HEK293 (cell line): ENCODE results near the gene C1orf35.

Source experiments
- CTCF ChIA-PET: fragments of 350-600 bp; formaldehyde crosslinking; extraction: SDS; loops from one replicate; lab custom pipeline; 2021; ENCODE audit warnings: antibody characterized with exemption; lab: Yijun Ruan, JAX
- POLR2A ChIA-PET: fragments of 300-600 bp; formaldehyde crosslinking; extraction: SDS; loops from one replicate; lab custom pipeline; 2020; ENCODE audit warnings: antibody characterized with exemption, inconsistent platforms; lab: Yijun Ruan, JAX
- H3K27ac ChIP-seq: fragments of 200-500 bp; sonication (Bioruptor generic); 2 replicates; pipeline ENCODE4 v1.5.1; 2014; ENCODE audit warnings: low read depth, low read length, control low read depth, inconsistent platforms; ENCODE audit errors: extremely low read depth
- H3K36me3 ChIP-seq, 2 experiments: fragments of 200-500 bp in 1 of 2; sonication (Bioruptor generic) in 1 of 2; 1 replicate in 1 of 2; 2 replicates in 1 of 2; pipeline ENCODE4 v1.5.1; 2014 to 2017; ENCODE audit warnings: inconsistent platforms in 2 of 2, low read length in 2 of 2; ENCODE audit not compliant: control insufficient read depth in 2 of 2, insufficient read depth in 1 of 2
- H3K4me1 ChIP-seq: fragments of 200-500 bp; sonication (Bioruptor generic); 2 replicates; pipeline ENCODE4 v1.5.1; 2014; ENCODE audit warnings: mild to moderate bottlenecking, low read length, inconsistent platforms; ENCODE audit not compliant: control insufficient read depth, insufficient read depth
- H3K4me3 ChIP-seq: 2 replicates; pipeline ENCODE4 v1.5.1; 2011; ENCODE audit warnings: low read depth, mild to moderate bottlenecking, control low read depth, low read length, moderate library complexity
- H3K9me3 ChIP-seq: fragments of 200-500 bp; sonication (Bioruptor generic); 2 replicates; pipeline ENCODE4 v1.5.1; 2014; ENCODE audit warnings: low read depth, low read length, inconsistent platforms; ENCODE audit not compliant: control insufficient read depth, insufficient read depth
- KLF1 ChIP-seq: fragments of 450-650 bp; formaldehyde crosslinking; IDR thresholded peaks from 2 replicates; pipeline ENCODE4 v1.5.1; 2016; ENCODE audit warnings: missing biosample characterization, missing genetic modification characterization
- OSR2 ChIP-seq: fragments of 450-650 bp; formaldehyde crosslinking; IDR thresholded peaks from 2 replicates; pipeline ENCODE4 v1.5.1; 2016; ENCODE audit warnings: missing biosample characterization, missing genetic modification characterization
- PRDM1 ChIP-seq: fragments of 450-650 bp; formaldehyde crosslinking; IDR thresholded peaks from 2 replicates; pipeline ENCODE4; 2016; ENCODE audit warnings: missing biosample characterization, missing genetic modification characterization
- PRDM4 ChIP-seq: fragments of 450-650 bp; formaldehyde crosslinking; IDR thresholded peaks from 2 replicates; pipeline ENCODE4 v1.5.1; 2017; ENCODE audit warnings: missing biosample characterization, missing genetic modification characterization
- REPIN1 ChIP-seq: fragments of 450-650 bp; formaldehyde crosslinking; IDR thresholded peaks from 2 replicates; pipeline ENCODE4 v1.5.1; 2017; ENCODE audit warnings: missing biosample characterization, missing genetic modification characterization, low read depth
- SP3 ChIP-seq: fragments of 450-650 bp; formaldehyde crosslinking; IDR thresholded peaks from 2 replicates; pipeline ENCODE4 v1.5.1; 2016; ENCODE audit warnings: missing biosample characterization, missing genetic modification characterization
- ZFHX2 ChIP-seq: fragments of 450-650 bp; formaldehyde crosslinking; conservative IDR thresholded peaks from 2 replicates; pipeline ENCODE4 v1.5.1; 2016; ENCODE audit warnings: missing biosample characterization, missing genetic modification characterization
- ZNF112 ChIP-seq: fragments of 450-650 bp; formaldehyde crosslinking; IDR thresholded peaks from 2 replicates; pipeline ENCODE4 v1.5.0; 2017; ENCODE audit warnings: missing biosample characterization, missing genetic modification characterization
- ZNF148 ChIP-seq: fragments of 450-650 bp; formaldehyde crosslinking; IDR thresholded peaks from 2 replicates; pipeline ENCODE4 v1.5.0; 2017; ENCODE audit warnings: missing biosample characterization, missing genetic modification characterization, borderline replicate concordance
- ZNF175 ChIP-seq: fragments of 450-650 bp; formaldehyde crosslinking; IDR thresholded peaks from 2 replicates; pipeline ENCODE4 v1.5.1; 2016; ENCODE audit warnings: missing biosample characterization, missing genetic modification characterization
- ZNF19 ChIP-seq: fragments of 450-650 bp; formaldehyde crosslinking; IDR thresholded peaks from 2 replicates; pipeline ENCODE4; 2016; ENCODE audit warnings: missing biosample characterization, missing genetic modification characterization, low read depth
- ZNF23 ChIP-seq: fragments of 450-650 bp; formaldehyde crosslinking; IDR thresholded peaks from 2 replicates; pipeline ENCODE4 v1.5.1; 2016; ENCODE audit warnings: missing biosample characterization, missing genetic modification characterization, borderline replicate concordance
- ZNF274 ChIP-seq, 2 experiments: fragments of 200-500 bp in 1 of 2; fragments of 450-650 bp in 1 of 2; sonication (Bioruptor generic) in 1 of 2; formaldehyde crosslinking in 1 of 2; IDR thresholded peaks; 2 replicates each; pipeline versions ENCODE4 v1.5.1 to v1.6.1; 2014 to 2016; ENCODE audit warnings: borderline replicate concordance in 1 of 2, inconsistent platforms in 1 of 2, low read length in 1 of 2, missing biosample characterization in 1 of 2, missing genetic modification characterization in 1 of 2
- ZNF488 ChIP-seq: fragments of 450-650 bp; formaldehyde crosslinking; IDR thresholded peaks from 2 replicates; pipeline ENCODE4 v1.5.1; 2016; ENCODE audit warnings: missing biosample characterization, missing genetic modification characterization
- ZNF501 ChIP-seq: fragments of 450-650 bp; formaldehyde crosslinking; IDR thresholded peaks from 2 replicates; pipeline ENCODE4 v1.5.1; 2016; ENCODE audit warnings: missing biosample characterization, missing genetic modification characterization
- ZNF518A ChIP-seq: fragments of 450-650 bp; formaldehyde crosslinking; conservative IDR thresholded peaks from 2 replicates; pipeline ENCODE4 v1.5.1; 2016; ENCODE audit warnings: low read depth, missing biosample characterization, missing genetic modification characterization
- ZNF521 ChIP-seq: fragments of 450-650 bp; formaldehyde crosslinking; IDR thresholded peaks from 2 replicates; pipeline ENCODE4 v1.5.1; 2017; ENCODE audit warnings: missing biosample characterization, mild to moderate bottlenecking, missing genetic modification characterization
- ZNF580 ChIP-seq: fragments of 450-650 bp; formaldehyde crosslinking; IDR thresholded peaks from 2 replicates; pipeline ENCODE4 v1.5.1; 2016; ENCODE audit warnings: missing biosample characterization, missing genetic modification characterization
- ZNF701 ChIP-seq: fragments of 450-650 bp; formaldehyde crosslinking; IDR thresholded peaks from 2 replicates; pipeline ENCODE4 v1.5.1; 2016; ENCODE audit warnings: missing biosample characterization, missing genetic modification characterization
- ZNF791 ChIP-seq: fragments of 450-650 bp; formaldehyde crosslinking; IDR thresholded peaks from 2 replicates; pipeline ENCODE4 v1.5.1; 2016; ENCODE audit warnings: missing biosample characterization, missing genetic modification characterization
- ZNF792 ChIP-seq: fragments of 450-650 bp; formaldehyde crosslinking; IDR thresholded peaks from 2 replicates; pipeline ENCODE4 v1.5.1; 2016; ENCODE audit warnings: missing biosample characterization, missing genetic modification characterization
- ZSCAN23 ChIP-seq: fragments of 450-650 bp; formaldehyde crosslinking; IDR thresholded peaks from 2 replicates; pipeline ENCODE4 v1.5.1; 2016; ENCODE audit warnings: missing biosample characterization, missing genetic modification characterization
- ZSCAN30 ChIP-seq: fragments of 450-650 bp; IDR thresholded peaks from 2 replicates; pipeline ENCODE4 v1.5.1; 2018; ENCODE audit warnings: missing biosample characterization, mild to moderate bottlenecking, missing genetic modification characterization, moderate library complexity

Gene C1orf35

GRCh38 chr1:228072658-228073043 is 30.5 kb downstream of the C1orf35 start:
- no peaks in the 10 kb centered on the region for H3K9me3 ChIP-seq
- no peaks in the 10 kb centered on the region for H3K36me3 ChIP-seq
- H3K27ac ChIP-seq = no peak overlapping the region
- ChIA-PET POLR2A (interaction anchor here (1.0 kb wide), 1 partner anchor 9 kb away, joined by 4 read pairs; the partner anchor contains the start of gene ARF1), CTCF (no interaction called here)
- no peak for TF ChIP-seq ZNF488 (tag by site-specific recombination)
- TF ChIP-seq ZNF580 = no peak
- no peak for TF ChIP-seq ZNF791 (tag by site-specific recombination)
- TF ChIP-seq SP3 (tag by site-specific recombination) = no peak
- TF ChIP-seq PRDM4 = no peak
- TF ChIP-seq REPIN1 (tag by site-specific recombination) = no peak
- no peak for TF ChIP-seq ZNF274 (IDR thresholded peaks at IDR 0.05; ENCODE audit: low read length)
- no peak for TF ChIP-seq ZNF274 (tag by site-specific recombination; IDR thresholded peaks at IDR 0.05; ENCODE audit: borderline replicate concordance)
- TF ChIP-seq ZSCAN30 (tag by site-specific recombination) = no peak
- no peak for TF ChIP-seq PRDM1 (tag by site-specific recombination)
- no peak for TF ChIP-seq ZNF792 (tag by site-specific recombination)
- TF ChIP-seq ZNF112 (tag by site-specific recombination) = no peak
- TF ChIP-seq ZNF23 (tag by site-specific recombination) = no peak
- H3K4me1 ChIP-seq = no peaks in the 10 kb centered on the region
- H3K4me3 ChIP-seq = no peak overlapping the region

- H3K27ac ChIP-seq = no peak overlapping the region
- ChIA-PET CTCF (no interaction called here), POLR2A (no interaction called here)
- no peaks in the 10 kb centered on the region for H3K36me3 ChIP-seq
- no peaks in the 10 kb centered on the region for H3K4me1 ChIP-seq
- H3K4me3 ChIP-seq = no peak overlapping the region
- H3K9me3 ChIP-seq = no peaks in the 10 kb centered on the region
- TF ChIP-seq ZNF19 (tag by site-specific recombination) = no peak
- no peak for TF ChIP-seq ZNF701 (tag by site-specific recombination)
- 0 out of 2 replicates have a peak, but pooled peaks have one; percentile 9 for TF ChIP-seq ZNF175
- TF ChIP-seq ZNF518A (tag by site-specific recombination) = no peak
- TF ChIP-seq ZFHX2 (tag by site-specific recombination) = peak; percentile 95
- no peak for TF ChIP-seq ZNF521
- peak; percentile 51; the same call in 1 of the 2 replicates for TF ChIP-seq ZNF501 (tag by site-specific recombination)
- no peak for TF ChIP-seq OSR2 (tag by site-specific recombination)
- TF ChIP-seq ZNF148 (tag by site-specific recombination) = no peak
- no peak; the same call in 1 of the 2 replicates for TF ChIP-seq ZSCAN23 (tag by site-specific recombination)
- TF ChIP-seq KLF1 (tag by site-specific recombination) = no peak
Measured at GRCh38 chr1:228071839-228072657, 31.1 kb downstream of the C1orf35 start.
